ENCODE results near the gene TMEFF2.

GRCh38 chr2:191922736-191923651 is 271.7 kb downstream of the TMEFF2 start:
- no peak for TF ChIP-seq CTCF (IDR thresholded peaks at IDR 0.05; ENCODE audit: control extremely low read depth in 1 of 3, insufficient read depth in 1 of 3, low read depth in 1 of 3, low read length in 3 of 3)
- no peak for TF ChIP-seq CREB1 (IDR thresholded peaks at IDR 0.05)
- TF ChIP-seq POLR2A (IDR thresholded peaks at IDR 0.05; ENCODE audit: control extremely low read depth in 1 of 2, low read depth in 2 of 2, low read length in 2 of 2) = no peak
- TF ChIP-seq CBX5 (IDR thresholded peaks at IDR 0.05; ENCODE audit: low read depth, low read length) = no peak
- no peak for TF ChIP-seq TAF1 (IDR thresholded peaks at IDR 0.05; ENCODE audit: low read depth, low read length)
- TF ChIP-seq MAX (IDR thresholded peaks at IDR 0.05) = no peak
- no peak for TF ChIP-seq SP2 (IDR thresholded peaks at IDR 0.05; ENCODE audit: low read length)

All from H1 (cell line).